ENCODE measurements around the gene NIPAL1. TPM values are rescaled to one million over a fixed set of nuclear protein-coding genes. Genes with fewer than 3 reads are reported as not detected.

NIPAL1 gene
- total RNA-seq, 1 experiment from 2014 or later = 16.5 TPM

DNA sequence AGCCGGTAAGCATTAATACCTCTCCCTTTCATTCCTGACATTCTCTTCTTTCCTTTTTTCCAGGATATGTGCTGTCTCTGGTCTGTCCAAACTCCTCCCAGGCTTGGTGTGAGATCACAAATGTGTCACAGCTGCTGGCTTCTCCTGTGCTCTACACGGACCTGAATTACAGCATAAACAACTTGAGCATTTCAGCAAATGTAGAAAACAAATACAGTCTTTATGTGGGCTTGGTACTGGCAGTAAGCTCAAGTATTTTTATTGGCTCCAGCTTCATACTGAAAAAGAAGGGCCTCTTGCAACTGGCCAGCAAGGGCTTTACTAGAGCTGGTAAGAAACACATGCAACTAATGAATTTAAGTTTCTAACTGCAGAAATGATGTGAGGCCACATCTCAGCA is 8.4 kb downstream of the NIPAL1 start:
- no peak for DNase-seq (ENCODE audit: low spot score)

GRCh38 chr4:48027653-48028052 is 11.1 kb downstream of the NIPAL1 start:
- DNase-seq (ENCODE audit: low spot score) = no peak

DNA sequence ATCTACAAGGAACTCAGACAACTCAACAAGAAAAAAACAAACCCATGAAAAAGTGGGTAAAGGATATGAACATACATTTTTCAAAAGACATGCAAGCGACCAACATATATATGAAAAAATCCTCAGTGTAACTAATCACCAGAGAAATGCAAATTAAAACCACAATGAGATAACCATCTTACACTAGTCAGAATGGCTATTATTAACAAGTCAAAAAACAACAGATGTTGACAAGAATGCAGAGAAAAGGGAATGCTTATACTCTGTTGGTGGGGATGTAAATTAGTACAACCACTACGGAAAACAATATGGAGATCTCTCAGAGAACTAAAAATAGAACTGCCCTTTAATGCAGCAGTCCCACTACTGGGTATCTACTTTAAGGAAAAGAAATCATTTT is 12.1 kb downstream of the NIPAL1 start:
- no peak for DNase-seq (ENCODE audit: low spot score)

DNA sequence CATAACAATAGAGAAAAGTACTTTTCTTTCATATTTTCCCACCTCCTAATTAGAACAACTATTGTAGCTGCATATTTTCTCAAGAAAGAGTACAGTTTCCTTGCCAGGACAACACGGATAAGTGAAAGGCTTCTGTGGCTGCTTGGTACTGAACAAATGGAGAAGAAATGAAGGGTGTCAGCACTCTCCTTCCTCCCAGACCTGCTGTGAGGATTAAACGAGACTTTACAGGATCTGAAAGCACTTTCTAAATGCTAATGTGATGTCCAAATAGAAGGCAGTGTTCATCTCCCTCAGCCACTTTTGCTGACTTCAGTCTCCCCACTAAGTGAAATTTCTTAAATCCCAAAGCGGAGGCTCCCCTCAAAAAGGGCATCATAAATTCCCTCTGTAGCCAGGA is 13.9 kb downstream of the NIPAL1 start:
- DNase-seq (ENCODE audit: low spot score) = no peak

DNA sequence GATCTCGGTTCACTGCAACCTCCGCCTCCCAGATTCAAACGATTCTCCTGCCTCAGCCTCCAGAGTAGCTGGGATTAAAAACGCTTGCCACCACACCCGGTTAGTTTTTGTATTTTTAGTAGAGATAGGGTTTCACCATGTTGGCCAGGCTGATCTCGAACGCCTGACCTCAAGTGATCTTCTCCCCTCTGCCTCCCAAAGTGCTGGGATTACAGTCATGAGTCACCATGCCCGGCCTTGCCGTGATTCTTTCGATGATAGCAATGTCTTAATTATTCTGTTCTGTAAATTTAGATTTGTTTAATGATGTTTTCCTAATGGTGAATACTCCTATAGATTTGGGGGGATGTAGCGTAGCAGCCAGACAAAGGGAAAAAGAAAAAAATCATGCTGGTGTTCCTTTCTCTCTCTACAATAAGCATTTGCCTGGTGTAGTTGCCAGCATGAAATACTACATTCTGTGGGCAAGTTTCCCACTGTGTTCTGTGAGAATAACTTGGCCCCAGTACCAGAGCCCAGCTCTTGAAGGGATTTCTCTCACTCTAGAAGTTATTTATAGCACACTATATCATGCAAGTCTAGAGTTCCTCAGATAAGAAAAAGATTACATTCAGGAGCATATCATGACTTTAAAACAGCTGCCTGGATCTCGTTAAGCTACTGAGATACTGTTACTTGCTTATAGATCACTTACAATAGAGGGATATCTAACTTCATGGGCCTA is 15.4 kb downstream of the NIPAL1 start:
- peak; percentile 36 for DNase-seq (ENCODE audit: low spot score)

DNA sequence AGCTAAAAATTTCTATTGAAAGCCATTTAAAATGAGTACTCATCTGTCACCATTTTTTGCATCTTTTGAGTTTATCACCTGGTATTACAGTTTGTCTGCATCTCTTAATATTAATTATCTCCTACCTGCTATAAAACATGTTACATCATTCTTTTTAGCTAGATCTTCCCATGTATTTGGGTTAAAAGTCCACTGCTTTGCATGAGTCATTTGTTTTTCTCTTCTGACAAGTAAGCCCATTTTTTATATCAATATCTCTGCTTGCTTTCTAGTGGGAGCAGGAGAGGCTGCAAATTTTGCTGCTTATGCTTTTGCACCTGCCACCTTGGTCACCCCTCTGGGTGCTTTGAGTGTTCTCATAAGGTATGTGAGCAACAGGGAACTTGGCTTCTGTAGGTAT is 16.1 kb downstream of the NIPAL1 start:
- DNase-seq (ENCODE audit: low spot score) = peak; percentile 55

GRCh38 chr4:48033412-48033811 is 16.8 kb downstream of the NIPAL1 start:
- DNase-seq (ENCODE audit: low spot score) = peak; percentile 54

- DNase-seq (ENCODE audit: low spot score) = peak; percentile 80
Measured at GRCh38 chr4:48033825-48034413, 17.3 kb downstream of the NIPAL1 start.

GRCh38 chr4:48035952-48036351 is 19.4 kb downstream of the NIPAL1 start:
- no peak for DNase-seq (ENCODE audit: low spot score)

DNA sequence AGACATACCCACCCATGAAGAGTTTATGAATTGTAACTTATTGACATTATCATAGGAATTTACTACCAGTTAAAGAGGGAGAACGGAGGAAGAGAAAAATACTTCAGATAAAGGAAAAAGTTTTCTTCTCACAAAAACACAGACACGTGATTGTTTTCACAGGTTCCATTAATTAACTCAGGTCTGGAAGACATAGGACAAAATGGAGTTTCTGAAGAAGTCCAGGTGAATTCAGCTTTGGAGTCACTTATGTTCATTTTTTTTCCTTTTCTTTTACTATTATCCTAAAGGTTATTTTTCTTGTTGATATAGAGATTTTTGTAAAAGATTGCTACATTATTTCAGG is 20.5 kb downstream of the NIPAL1 start:
- no peak for DNase-seq (ENCODE audit: low spot score)

DNA sequence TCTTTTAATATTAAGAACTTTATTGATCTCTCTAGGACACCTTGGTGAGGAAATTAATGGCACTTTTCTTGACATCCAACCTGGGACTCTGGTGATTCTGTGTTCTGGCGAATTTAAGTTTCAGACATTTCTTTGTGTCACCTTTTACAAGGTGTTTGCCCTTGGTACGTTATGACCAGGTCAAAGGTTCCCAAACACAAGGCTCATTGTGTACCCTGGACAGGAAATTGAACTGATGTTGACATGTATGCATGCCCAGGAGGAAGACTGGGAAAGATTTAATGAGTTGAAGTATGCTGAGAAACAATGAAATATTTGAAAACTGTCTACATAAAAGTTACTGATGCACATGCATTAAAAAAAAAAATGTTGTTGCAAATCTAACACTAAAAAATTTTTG is 22.1 kb downstream of the NIPAL1 start:
- no peak for DNase-seq (ENCODE audit: low spot score)

DNA sequence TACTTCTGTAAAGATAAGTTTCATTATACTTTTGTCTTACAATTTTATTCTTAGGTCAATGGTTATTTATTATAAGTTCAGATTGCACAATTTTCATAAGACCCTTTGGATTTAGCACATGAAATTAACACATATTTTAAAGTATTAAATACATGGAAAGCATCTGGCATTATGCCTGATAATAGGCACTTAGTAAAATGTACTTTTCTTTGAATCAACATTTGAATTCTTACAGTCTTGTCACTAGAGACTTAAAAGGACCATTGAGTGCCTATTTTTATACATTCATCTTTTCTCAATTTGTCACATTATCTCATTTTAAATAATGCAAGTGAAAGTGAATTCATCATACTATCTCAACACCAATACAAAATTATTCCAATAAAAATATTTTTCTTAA is 23.0 kb downstream of the NIPAL1 start:
- DNase-seq (ENCODE audit: low spot score) = no peak

- no peak for DNase-seq (ENCODE audit: low spot score)
Measured at GRCh38 chr4:48041535-48042137, 25.1 kb downstream of the NIPAL1 start.

GRCh38 chr4:48042979-48043461 is 26.4 kb downstream of the NIPAL1 start:
- DNase-seq (ENCODE audit: low spot score) = peak; percentile 41

- DNase-seq (ENCODE audit: low spot score) = no peak
Measured at GRCh38 chr4:48043504-48043903, 26.9 kb downstream of the NIPAL1 start.

DNA sequence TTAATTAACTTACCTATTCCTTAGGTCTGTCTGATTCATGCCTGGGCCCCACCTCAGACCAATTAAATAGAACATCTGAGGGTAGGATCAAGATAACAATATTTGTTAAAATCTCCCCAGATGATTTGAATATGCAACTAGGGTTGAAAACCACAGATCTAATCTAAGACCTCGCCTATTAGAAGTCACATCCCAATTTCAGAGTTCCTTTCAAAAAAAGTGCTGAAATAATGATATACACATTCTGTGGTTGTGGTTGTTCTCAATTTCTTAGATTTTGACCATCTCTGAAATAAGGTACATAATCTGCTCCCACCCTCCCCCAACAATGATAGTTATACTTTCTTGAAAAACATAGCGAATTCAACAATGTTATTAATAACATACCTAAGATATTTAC is 27.7 kb downstream of the NIPAL1 start:
- no peak for DNase-seq (ENCODE audit: low spot score)

- no peak for DNase-seq (ENCODE audit: low spot score)
Measured at GRCh38 chr4:48046059-48046458, 29.5 kb downstream of the NIPAL1 start.

GRCh38 chr4:48047421-48047844 is 30.9 kb downstream of the NIPAL1 start:
- peak; percentile 39 for DNase-seq (ENCODE audit: low spot score)

GRCh38 chr4:48047896-48048295 is 31.3 kb downstream of the NIPAL1 start:
- peak; percentile 46 for DNase-seq (ENCODE audit: low spot score)

DNA sequence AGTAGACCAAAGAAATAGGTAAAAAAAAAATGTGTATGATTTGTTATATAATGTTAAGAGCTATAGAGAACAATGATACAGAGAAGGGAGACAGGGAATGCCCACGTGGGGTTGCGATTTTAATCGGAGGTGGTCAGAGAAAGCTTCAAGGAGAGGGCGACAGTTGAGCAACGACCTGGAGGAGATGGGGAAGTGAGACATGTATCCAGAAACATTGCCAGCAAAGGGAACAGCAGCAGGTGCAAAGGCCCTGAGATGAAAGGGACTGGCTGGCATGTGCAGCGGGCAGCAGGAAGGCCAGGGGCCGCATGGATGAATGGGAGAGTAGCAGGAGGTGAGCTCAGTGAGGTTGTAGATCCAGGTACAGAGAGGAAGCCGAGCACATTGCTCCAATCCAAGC is 32.9 kb downstream of the NIPAL1 start:
- no peak for DNase-seq (ENCODE audit: low spot score)

GRCh38 chr4:48051078-48051477 is 34.5 kb downstream of the NIPAL1 start:
- DNase-seq (ENCODE audit: low spot score) = no peak

DNA sequence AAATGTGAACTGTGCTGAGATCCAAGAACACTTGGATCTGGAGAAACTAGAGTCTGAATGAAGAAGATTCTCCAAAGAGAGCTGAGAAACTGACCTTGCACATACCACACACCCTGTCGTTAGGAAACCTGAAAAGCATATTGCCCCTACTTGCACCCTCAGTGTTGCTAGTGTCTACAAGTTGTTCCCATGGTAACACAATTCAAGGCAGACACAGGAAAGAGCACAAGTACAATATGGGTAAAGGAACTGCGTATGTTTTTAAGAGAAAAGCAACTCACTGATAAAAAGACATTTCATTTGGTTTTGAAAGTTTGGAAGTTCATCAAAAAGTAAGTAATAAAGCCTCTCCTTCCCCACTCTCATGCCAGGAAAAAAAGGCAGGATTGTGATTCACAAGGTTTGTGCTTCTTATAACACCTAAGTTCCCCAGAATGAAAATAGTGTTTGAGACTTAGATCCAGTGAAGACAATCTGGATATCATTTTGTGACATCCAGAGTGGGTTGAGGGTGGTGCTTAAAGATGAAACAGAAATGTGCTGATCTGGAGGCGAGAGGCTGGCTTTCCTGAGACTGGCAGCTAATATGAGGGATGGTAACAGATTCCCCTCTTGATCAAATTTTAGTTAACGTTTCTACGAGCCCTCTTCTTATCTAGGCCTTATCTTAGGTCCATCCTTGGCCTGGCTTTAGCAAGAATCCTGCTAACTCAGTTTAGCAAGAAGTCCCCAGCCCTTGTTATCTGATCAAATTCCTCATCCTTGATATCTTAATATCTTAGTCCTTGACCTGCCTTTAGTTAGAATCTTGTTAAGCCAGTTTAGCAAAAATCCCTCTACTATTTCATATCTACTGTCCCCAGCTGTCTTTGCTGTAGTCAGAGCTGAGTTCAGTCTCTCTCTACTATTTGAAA is 42.3 kb downstream of the NIPAL1 start:
- DNase-seq (ENCODE audit: low spot score) = peak; percentile 54

Measured in HT-29 (cell line).